ENCODE measurements around the gene MIB1. TPM values are rescaled to one million over a fixed set of nuclear protein-coding genes. Genes with fewer than 3 reads are reported as not detected.

MIB1 gene
- total RNA-seq, 2 experiments from 2014 or later: 13.6 to 15.3 TPM

DNA sequence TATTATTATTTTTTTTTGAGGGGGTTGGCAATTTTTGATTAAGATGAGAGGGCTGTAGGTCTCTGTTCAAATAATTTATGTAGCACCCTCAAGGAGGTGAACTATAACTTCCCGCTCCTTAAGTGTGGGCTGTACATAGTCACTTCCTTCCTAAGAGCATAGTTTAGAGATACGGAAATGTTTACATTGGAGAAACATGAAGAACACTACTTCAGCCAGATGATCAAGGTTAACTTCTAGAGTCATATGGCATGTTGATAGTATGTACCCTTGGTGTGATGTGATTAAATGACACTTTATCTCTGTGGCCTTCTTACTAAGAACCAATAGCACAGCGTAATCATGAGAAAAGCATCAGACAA, 93.7 kb downstream of the MIB1 start:
- no peak overlapping the region for H3K27ac ChIP-seq (ENCODE audit: low read depth in 1 of 2, low read length in 2 of 2)
- ChIA-PET CTCF (interaction anchor here (1.4 kb wide), 1 partner anchor 14 kb away, joined by 3 read pairs; no protein-coding TSS in a partner anchor), POLR2A (no interaction called here)
- DNase-seq: no peak
- Mint-ChIP-seq H3K9me3 (no peaks in the 10 kb centered on the region), H3K4me3 (no peak overlapping the region), H3K27me3 (no peaks in the 10 kb centered on the region), H3K36me3 (ENCODE audit: low read depth) (peaks cover 25% of the 10 kb centered on the region), H3K27ac (no peak overlapping the region), H3K4me1 (ENCODE audit: low read depth) (no peaks in the 10 kb centered on the region)
- intact Hi-C loops (cut with DNase I, micrococcal nuclease): no loop called here
- no peaks in the 10 kb centered on the region for H3K9me3 ChIP-seq (ENCODE audit: control insufficient read depth in 1 of 2, insufficient read depth in 1 of 2, low read length in 2 of 2)
- no peaks in the 10 kb centered on the region for H3K27me3 ChIP-seq (ENCODE audit: control insufficient read depth in 1 of 2, insufficient read depth in 2 of 2, low read length in 2 of 2)
- H3K36me3 ChIP-seq (ENCODE audit: insufficient read depth, low read length): peaks cover 11% of the 10 kb centered on the region
- ATAC-seq (ENCODE audit: poor library complexity): no peak
- no peaks in the 10 kb centered on the region for H3K4me1 ChIP-seq (ENCODE audit: insufficient read depth, low read length)
- no peak overlapping the region for H3K4me3 ChIP-seq (ENCODE audit: low read length)
- no peak for TF ChIP-seq CTCF (IDR thresholded peaks at IDR 0.05)

- no peak for ATAC-seq (ENCODE audit: poor library complexity)
- Histone ChIP-seq H3K4me1 (ENCODE audit: insufficient read depth, low read length) (no peaks in the 10 kb centered on the region), H3K9me3 (ENCODE audit: control insufficient read depth in 1 of 2, insufficient read depth in 1 of 2, low read length in 2 of 2) (no peaks in the 10 kb centered on the region), H3K4me3 (ENCODE audit: low read length) (no peak overlapping the region), H3K27ac (ENCODE audit: low read depth in 1 of 2, low read length in 2 of 2) (no peak overlapping the region), H3K27me3 (ENCODE audit: control insufficient read depth in 1 of 2, insufficient read depth in 2 of 2, low read length in 2 of 2) (no peaks in the 10 kb centered on the region), H3K36me3 (ENCODE audit: insufficient read depth, low read length) (peaks cover 35% of the 10 kb centered on the region)
- intact Hi-C loops (cut with DNase I, micrococcal nuclease): no loop called here
- Mint-ChIP-seq H3K27me3 (no peaks in the 10 kb centered on the region), H3K27ac (no peak overlapping the region), H3K4me3 (no peak overlapping the region), H3K9me3 (no peaks in the 10 kb centered on the region), H3K4me1 (ENCODE audit: low read depth) (no peaks in the 10 kb centered on the region), H3K36me3 (ENCODE audit: low read depth) (peaks cover 73% of the 10 kb centered on the region)
- ChIA-PET POLR2A (no interaction called here), CTCF (no interaction called here)
- TF ChIP-seq CTCF (IDR thresholded peaks at IDR 0.05): no peak
- no peak for DNase-seq
Observed at GRCh38 chr18:21841570-21841969, 101.0 kb downstream of the MIB1 start.

DNA sequence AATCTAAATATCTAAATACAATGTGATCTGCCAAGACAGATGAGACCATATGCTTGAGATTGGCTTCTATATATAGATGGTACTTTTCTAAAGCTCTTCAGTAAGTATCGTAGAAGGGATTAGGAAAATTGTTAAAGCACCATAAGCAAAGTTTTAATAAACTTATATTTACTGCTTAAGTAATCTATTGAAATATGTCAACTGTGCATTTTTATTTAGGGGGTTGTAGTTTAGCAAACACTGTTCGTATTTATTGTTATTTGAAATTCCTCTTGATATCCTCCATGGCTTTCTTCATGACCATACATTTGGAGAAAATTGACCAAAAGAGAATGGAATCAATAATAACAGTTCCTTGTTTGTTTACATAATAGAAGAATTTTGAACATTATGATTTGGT, 102.7 kb downstream of the MIB1 start:
- DNase-seq: no peak
- Mint-ChIP-seq H3K4me1 (ENCODE audit: low read depth) (no peaks in the 10 kb centered on the region), H3K36me3 (ENCODE audit: low read depth) (peaks cover 78% of the 10 kb centered on the region), H3K27me3 (no peaks in the 10 kb centered on the region), H3K4me3 (no peak overlapping the region), H3K9me3 (no peaks in the 10 kb centered on the region), H3K27ac (no peak overlapping the region)
- H3K27ac ChIP-seq (ENCODE audit: low read depth in 1 of 2, low read length in 2 of 2): no peak overlapping the region
- no peak for ATAC-seq (ENCODE audit: poor library complexity)
- no peak for TF ChIP-seq CTCF (IDR thresholded peaks at IDR 0.05)
- H3K27me3 ChIP-seq (ENCODE audit: control insufficient read depth in 1 of 2, insufficient read depth in 2 of 2, low read length in 2 of 2): no peaks in the 10 kb centered on the region
- H3K36me3 ChIP-seq (ENCODE audit: insufficient read depth, low read length): peaks cover 42% of the 10 kb centered on the region
- ChIA-PET POLR2A (no interaction called here), CTCF (no interaction called here)
- no peaks in the 10 kb centered on the region for H3K9me3 ChIP-seq (ENCODE audit: control insufficient read depth in 1 of 2, insufficient read depth in 1 of 2, low read length in 2 of 2)
- intact Hi-C loops (cut with DNase I, micrococcal nuclease): no loop called here
- no peaks in the 10 kb centered on the region for H3K4me1 ChIP-seq (ENCODE audit: insufficient read depth, low read length)
- H3K4me3 ChIP-seq (ENCODE audit: low read length): no peak overlapping the region
